HG03159 (cell line): ENCODE data around the gene SBF2.
"Not testable (repeated sequence)": the region's sequence is repeated elsewhere in the genome, so short reads cannot be mapped to it uniquely, and the experiment has no call there.

Experiments used
- ATAC-seq: cut with Tn5 transposase; IDR thresholded peaks from one replicate; pipeline ENCODE4 v1.9.1; 2021; ENCODE audit warnings: mild to moderate bottlenecking, moderate library complexity; ENCODE audit not compliant: unreplicated experiment

The SBF2 gene

GRCh38 chr11:10023212-10023611, 270.8 kb downstream of the SBF2 start:
- no peak for ATAC-seq

GRCh38 chr11:10022764-10023163, 271.3 kb downstream of the SBF2 start:
- ATAC-seq, result no peak

- no peak for ATAC-seq
These were observed 272.5 kb downstream of the SBF2 start for GRCh38 chr11:10021563-10021962.

GRCh38 chr11:10019906-10020682, 273.9 kb downstream of the SBF2 start:
- ATAC-seq, result no peak

- ATAC-seq, result no peak
These were observed 276.1 kb downstream of the SBF2 start for GRCh38 chr11:10017911-10018310.

- no peak for ATAC-seq
These were observed 277.0 kb downstream of the SBF2 start for GRCh38 chr11:10017050-10017449.

- ATAC-seq, result no peak
These were observed 282.0 kb downstream of the SBF2 start for GRCh38 chr11:10012068-10012467.

- no peak for ATAC-seq
These were observed 288.0 kb downstream of the SBF2 start for GRCh38 chr11:10005955-10006525.

- no peak for ATAC-seq
These were observed 289.4 kb downstream of the SBF2 start for GRCh38 chr11:10004526-10005113.

GRCh38 chr11:10002221-10002620, 291.8 kb downstream of the SBF2 start:
- no peak for ATAC-seq

- ATAC-seq, result no peak
These were observed 301.7 kb downstream of the SBF2 start for GRCh38 chr11:9992306-9992705.

- no peak for ATAC-seq
These were observed 303.6 kb downstream of the SBF2 start for GRCh38 chr11:9990221-9990973.

- not testable (repeated sequence) for ATAC-seq
These were observed 306.7 kb downstream of the SBF2 start for GRCh38 chr11:9987303-9987702.

GRCh38 chr11:9982796-9983579, 311.0 kb downstream of the SBF2 start:
- ATAC-seq, result no peak

- ATAC-seq, result no peak
These were observed 311.8 kb downstream of the SBF2 start for GRCh38 chr11:9982127-9982795.

- ATAC-seq, result no peak
These were observed 313.1 kb downstream of the SBF2 start for GRCh38 chr11:9980931-9981330.

- no peak for ATAC-seq
These were observed 316.5 kb downstream of the SBF2 start for GRCh38 chr11:9977554-9977953.

GRCh38 chr11:9974375-9974774, 319.6 kb downstream of the SBF2 start:
- no peak for ATAC-seq

- no peak for ATAC-seq
These were observed 320.1 kb downstream of the SBF2 start for GRCh38 chr11:9973921-9974320.

GRCh38 chr11:9972989-9973388, 321.0 kb downstream of the SBF2 start:
- peak; percentile 61 for ATAC-seq
